Cardiac septum (tissue), 1 donor: ENCODE results near the gene SMG1. TPM values are rescaled to one million over a fixed set of nuclear protein-coding genes. Genes with fewer than 3 reads are reported as not detected.
"Not testable (repeated sequence)": the region's sequence is repeated elsewhere in the genome, so short reads cannot be mapped to it uniquely, and the experiment has no call there.

Experiments used
- DNase-seq: peaks from one replicate; pipeline ENCODE4 v3.0.0-alpha.2; 2020; ENCODE audit warnings: low spot score
- intact Hi-C: fragments of 100-400 bp; cut with DNase I; formaldehyde crosslinking; loops from one replicate; pipeline ENCODE4 v1.14.0; 2022
- long read RNA-seq: library from polyadenylated mRNA; unstranded; transcript quantifications from one replicate; pipeline ENCODE4 v2.0.0, GENCODE V29; 2021
- total RNA-seq: library from RNA; stranded (reverse); fragmentation: NEBNext Ultra II Directional; extraction: Animal tissue kit (Norgen Biotek cat#: 25700); gene quantifications from one replicate; pipeline ENCODE4 v1.2.1, GENCODE V29; 2021
- donor health status: DM: no; HTN: no; CAD: no.

Gene SMG1
- total RNA-seq = 56.0 TPM
- long read RNA-seq, partial matches to known transcripts = 7 of 23 reads
- long read RNA-seq, other reads (novel, unspliced or antisense) = 16 of 23 reads

- intact Hi-C loops = not testable (repeated sequence)
- DNase-seq = peak; percentile 97
These were observed at the start of gene SMG1 for GRCh38 chr16:18925986-18926865. Gene SMG1 (minus strand): TSS chr16:18926408. CDS start chr16:18926041, 367 bp downstream.

- no peak for DNase-seq
- intact Hi-C loops = no loop called here
These were observed 48.9 kb upstream of the SMG1 start for GRCh38 chr16:18975109-18975508.

- DNase-seq = no peak
- intact Hi-C loops = loop anchor here (5.0 kb wide), 1 partner anchor 168 kb away; the partner anchor contains the start of gene ARL6IP1
These were observed 43.6 kb upstream of the SMG1 start for GRCh38 chr16:18969855-18970240.

GRCh38 chr16:18969050-18969854 is 43.0 kb upstream of the SMG1 start:
- intact Hi-C loops = no loop called here
- DNase-seq = peak; percentile 92

- DNase-seq = no peak
- intact Hi-C loops = no loop called here
These were observed 40.6 kb upstream of the SMG1 start for GRCh38 chr16:18966791-18967190.

- no peak for DNase-seq
- intact Hi-C loops = no loop called here
These were observed 39.3 kb upstream of the SMG1 start for GRCh38 chr16:18965555-18965954.

GRCh38 chr16:18959031-18959505 is 32.9 kb upstream of the SMG1 start:
- intact Hi-C loops = no loop called here
- DNase-seq = no peak

GRCh38 chr16:18958621-18959029 is 32.4 kb upstream of the SMG1 start:
- DNase-seq = no peak
- intact Hi-C loops = no loop called here

GRCh38 chr16:18956658-18957241 is 30.5 kb upstream of the SMG1 start:
- DNase-seq, intact Hi-C loops: not testable (repeated sequence)

- intact Hi-C loops, DNase-seq: not testable (repeated sequence)
These were observed 29.8 kb upstream of the SMG1 start for GRCh38 chr16:18955874-18956580.

- intact Hi-C loops = no loop called here
These were observed 27.3 kb upstream of the SMG1 start for GRCh38 chr16:18953547-18953946.

GRCh38 chr16:18950469-18951185 is 24.4 kb upstream of the SMG1 start:
- intact Hi-C loops = no loop called here
- DNase-seq = no peak

More at GRCh38 chr16:18953547-18953946, 27.3 kb upstream of the SMG1 start:
- DNase-seq = no peak

- intact Hi-C loops = no loop called here
These were observed 22.3 kb upstream of the SMG1 start for GRCh38 chr16:18948372-18949020.

GRCh38 chr16:18945233-18945632 is 19.0 kb upstream of the SMG1 start:
- no peak for DNase-seq
- intact Hi-C loops = no loop called here

More at GRCh38 chr16:18948372-18949020, 22.3 kb upstream of the SMG1 start:
- DNase-seq = no peak

- intact Hi-C loops = no loop called here
- DNase-seq = no peak
These were observed 17.2 kb upstream of the SMG1 start for GRCh38 chr16:18943414-18943813.

GRCh38 chr16:18942061-18942460 is 15.9 kb upstream of the SMG1 start:
- intact Hi-C loops = no loop called here
- DNase-seq = no peak

GRCh38 chr16:18941471-18941870 is 15.3 kb upstream of the SMG1 start:
- intact Hi-C loops = no loop called here
- DNase-seq = no peak

GRCh38 chr16:18938986-18939385 is 12.8 kb upstream of the SMG1 start:
- no peak for DNase-seq
- intact Hi-C loops = no loop called here
